SK-N-SH treated with all-trans-retinoic acid at 6 μM for 48 hours (cell line): Measurements from ENCODE around the gene CFAP68.
"Not testable (repeated sequence)": the region's sequence is repeated elsewhere in the genome, so short reads cannot be mapped to it uniquely, and the experiment has no call there.

Source experiments
- ATAC-seq: fragments of 200-7000 bp; cut with Tn5 transposase; 3 replicates; pipeline ENCODE4 v1.9.1; 2020; ENCODE audit warnings: mild to moderate bottlenecking, moderate library complexity
- ARNTL ChIP-seq: fragments of 450-650 bp; formaldehyde crosslinking; IDR thresholded peaks from 2 replicates; pipeline ENCODE4 v1.5.0; 2020; ENCODE audit warnings: low read depth, mild to moderate bottlenecking, moderate library complexity, borderline replicate concordance
- BACH2 ChIP-seq: fragments of 250-450 bp; sonication (Bioruptor Pico); IDR thresholded peaks from 2 replicates; pipeline ENCODE4 v1.9.0; 2021; ENCODE audit warnings: mild to moderate bottlenecking, borderline replicate concordance
- CSDC2 ChIP-seq: fragments of 250-450 bp; sonication (Bioruptor Pico); IDR thresholded peaks from 2 replicates; pipeline ENCODE4 v1.5.0; 2020; ENCODE audit warnings: mild to moderate bottlenecking, moderate library complexity
- CSRNP3 ChIP-seq: fragments of 250-450 bp; sonication (Bioruptor Pico); IDR thresholded peaks from 2 replicates; pipeline ENCODE4 v1.5.1; 2021; ENCODE audit warnings: mild to moderate bottlenecking, moderate library complexity
- ESRRG ChIP-seq: fragments of 250-450 bp; sonication (Bioruptor Pico); IDR thresholded peaks from 2 replicates; pipeline ENCODE4 v1.6.1; 2021; ENCODE audit warnings: mild to moderate bottlenecking
- GLIS3 ChIP-seq: fragments of 250-450 bp; sonication (Bioruptor Pico); IDR thresholded peaks from 2 replicates; pipeline ENCODE4 v1.5.0; 2020; ENCODE audit warnings: mild to moderate bottlenecking, moderate library complexity
- ISL1 ChIP-seq: fragments of 250-450 bp; sonication (Bioruptor Pico); IDR thresholded peaks from 2 replicates; pipeline ENCODE4 v2.1.2; 2022; ENCODE audit warnings: mild to moderate bottlenecking, moderate library complexity
- OSR1 ChIP-seq: fragments of 250-450 bp; sonication (Bioruptor Pico); IDR thresholded peaks from 2 replicates; pipeline ENCODE4 v1.8.0; 2022; ENCODE audit warnings: moderate library complexity, mild to moderate bottlenecking, inconsistent platforms
- PPARA ChIP-seq: fragments of 250-450 bp; sonication (Bioruptor Pico); IDR thresholded peaks from 2 replicates; pipeline ENCODE4 v1.5.0; 2020; ENCODE audit warnings: mild to moderate bottlenecking, borderline replicate concordance
- RARB ChIP-seq: fragments of 250-450 bp; sonication (Bioruptor Pico); IDR thresholded peaks from 2 replicates; pipeline ENCODE4 v1.8.0; 2021; ENCODE audit warnings: mild to moderate bottlenecking, moderate library complexity
- SNAI2 ChIP-seq: fragments of 250-450 bp; sonication (Bioruptor Pico); IDR thresholded peaks from 2 replicates; pipeline ENCODE4 v1.5.0; 2020; ENCODE audit warnings: mild to moderate bottlenecking, moderate library complexity
- TCF4 ChIP-seq: fragments of 250-450 bp; sonication (Bioruptor Pico); IDR thresholded peaks from 2 replicates; pipeline ENCODE4 v1.8.0; 2021; ENCODE audit warnings: mild to moderate bottlenecking, moderate library complexity, borderline replicate concordance
- TOX ChIP-seq: fragments of 250-450 bp; sonication (Bioruptor Pico); IDR thresholded peaks from 2 replicates; pipeline ENCODE4 v1.8.0; 2021; ENCODE audit warnings: mild to moderate bottlenecking, moderate library complexity, borderline replicate concordance
- ZC3H10 ChIP-seq: fragments of 250-450 bp; sonication (Bioruptor Pico); IDR thresholded peaks from 2 replicates; pipeline ENCODE4 v1.5.1; 2021; ENCODE audit warnings: mild to moderate bottlenecking, moderate library complexity
- ZFP3 ChIP-seq: fragments of 250-450 bp; sonication (Bioruptor Pico); IDR thresholded peaks from 2 replicates; pipeline ENCODE4 v1.5.0; 2020; ENCODE audit warnings: mild to moderate bottlenecking, moderate library complexity
- ZFP30 ChIP-seq: fragments of 450-650 bp; formaldehyde crosslinking; IDR thresholded peaks from 2 replicates; pipeline ENCODE4 v1.5.0; 2022; ENCODE audit warnings: mild to moderate bottlenecking, moderate library complexity
- ZNF565 ChIP-seq: fragments of 450-650 bp; formaldehyde crosslinking; conservative IDR thresholded peaks from 2 replicates; pipeline ENCODE4 v1.5.0; 2020; ENCODE audit warnings: low read depth, mild to moderate bottlenecking, moderate library complexity
- ZNF70 ChIP-seq: fragments of 450-650 bp; formaldehyde crosslinking; IDR thresholded peaks from 2 replicates; pipeline ENCODE4 v1.5.0; 2020; ENCODE audit warnings: mild to moderate bottlenecking, moderate library complexity
- TF ChIP-seq, protein P1 (sequence below): fragments of 250-450 bp; sonication (Bioruptor Pico); IDR thresholded peaks from 2 replicates; pipeline ENCODE4 v1.8.0; 2020; ENCODE audit warnings: mild to moderate bottlenecking, moderate library complexity, borderline replicate concordance
- TF ChIP-seq, protein P2 (sequence below): fragments of 250-450 bp; sonication (Bioruptor Pico); IDR thresholded peaks from 2 replicates; pipeline ENCODE4 v1.5.0; 2020; ENCODE audit warnings: mild to moderate bottlenecking, moderate library complexity

Gene CFAP68

GRCh38 chr11:111926505-111927391 is 47.4 kb downstream of the CFAP68 start:
- TF ChIP-seq TCF4: no peak
- TF ChIP-seq ARNTL (CRISPR knock-in tag): no peak
- no peak for TF ChIP-seq ZFP3
- no peak for TF ChIP-seq ZNF70 (CRISPR knock-in tag)
- no peak for TF ChIP-seq SNAI2
- no peak for TF ChIP-seq ZFP30 (CRISPR knock-in tag)
- TF ChIP-seq CSRNP3 (CRISPR knock-in tag): no peak
- TF ChIP-seq PPARA (CRISPR knock-in tag): no peak
- TF ChIP-seq ISL1 (CRISPR knock-in tag): no peak
- TF ChIP-seq CSDC2: no peak
- no peak for TF ChIP-seq TOX
- no peak for TF ChIP-seq OSR1
- ATAC-seq: peak; percentile 95

DNA sequence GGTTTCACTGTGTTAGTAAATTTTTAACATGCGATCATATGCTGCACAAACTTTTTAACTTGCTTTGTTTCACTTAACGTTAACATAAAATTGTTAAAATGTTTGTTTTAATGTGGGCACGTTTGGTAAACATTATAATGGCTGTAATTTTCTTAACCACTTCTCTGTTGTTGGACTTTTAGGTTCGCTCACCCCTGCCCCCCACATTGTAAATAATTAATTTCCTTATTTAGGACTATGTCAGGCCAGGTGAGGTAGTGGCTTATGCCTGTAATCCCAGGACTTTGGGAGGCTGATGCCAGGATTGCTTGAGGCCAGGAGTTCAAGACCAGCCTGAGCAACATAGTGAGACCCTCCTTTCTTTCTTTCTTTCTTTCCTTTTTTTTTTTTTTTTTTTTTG is 51.1 kb downstream of the CFAP68 start:
- TF ChIP-seq, protein P1, sequence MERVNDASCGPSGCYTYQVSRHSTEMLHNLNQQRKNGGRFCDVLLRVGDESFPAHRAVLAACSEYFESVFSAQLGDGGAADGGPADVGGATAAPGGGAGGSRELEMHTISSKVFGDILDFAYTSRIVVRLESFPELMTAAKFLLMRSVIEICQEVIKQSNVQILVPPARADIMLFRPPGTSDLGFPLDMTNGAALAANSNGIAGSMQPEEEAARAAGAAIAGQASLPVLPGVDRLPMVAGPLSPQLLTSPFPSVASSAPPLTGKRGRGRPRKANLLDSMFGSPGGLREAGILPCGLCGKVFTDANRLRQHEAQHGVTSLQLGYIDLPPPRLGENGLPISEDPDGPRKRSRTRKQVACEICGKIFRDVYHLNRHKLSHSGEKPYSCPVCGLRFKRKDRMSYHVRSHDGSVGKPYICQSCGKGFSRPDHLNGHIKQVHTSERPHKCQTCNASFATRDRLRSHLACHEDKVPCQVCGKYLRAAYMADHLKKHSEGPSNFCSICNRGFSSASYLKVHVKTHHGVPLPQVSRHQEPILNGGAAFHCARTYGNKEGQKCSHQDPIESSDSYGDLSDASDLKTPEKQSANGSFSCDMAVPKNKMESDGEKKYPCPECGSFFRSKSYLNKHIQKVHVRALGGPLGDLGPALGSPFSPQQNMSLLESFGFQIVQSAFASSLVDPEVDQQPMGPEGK: no peak
- TF ChIP-seq ZNF565 (CRISPR knock-in tag): no peak
- no peak for TF ChIP-seq ZFP30 (CRISPR knock-in tag)
- ATAC-seq: no peak

DNA sequence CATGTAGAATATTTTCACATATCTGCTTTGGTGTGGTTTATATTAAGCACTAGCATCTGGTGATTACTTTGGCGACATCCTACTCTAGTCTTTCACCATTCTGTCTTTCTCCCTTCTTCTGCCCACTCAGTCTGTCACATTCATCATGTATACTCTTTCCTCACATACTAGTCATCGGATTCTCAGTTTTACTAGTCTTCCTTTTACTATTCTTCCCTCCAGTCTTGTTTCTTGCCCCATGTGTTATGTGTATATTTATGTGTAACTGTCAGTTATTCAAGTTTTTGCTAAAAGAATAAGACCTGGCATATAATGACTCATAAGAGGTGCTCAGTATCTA is 53.2 kb downstream of the CFAP68 start:
- no peak for ATAC-seq
- no peak for TF ChIP-seq TCF4
- no peak for TF ChIP-seq CSDC2
- TF ChIP-seq GLIS3 (CRISPR knock-in tag): no peak

- not testable (repeated sequence) for ATAC-seq
These were observed 53.8 kb downstream of the CFAP68 start for GRCh38 chr11:111933176-111933575.

GRCh38 chr11:111933872-111934271 is 54.5 kb downstream of the CFAP68 start:
- TF ChIP-seq ISL1 (CRISPR knock-in tag) (peak; percentile 72), BACH2 (CRISPR knock-in tag) (no peak), ARNTL (CRISPR knock-in tag) (no peak)
- TF ChIP-seq, all 23 proteins: peak for 1
- ATAC-seq: no peak

DNA sequence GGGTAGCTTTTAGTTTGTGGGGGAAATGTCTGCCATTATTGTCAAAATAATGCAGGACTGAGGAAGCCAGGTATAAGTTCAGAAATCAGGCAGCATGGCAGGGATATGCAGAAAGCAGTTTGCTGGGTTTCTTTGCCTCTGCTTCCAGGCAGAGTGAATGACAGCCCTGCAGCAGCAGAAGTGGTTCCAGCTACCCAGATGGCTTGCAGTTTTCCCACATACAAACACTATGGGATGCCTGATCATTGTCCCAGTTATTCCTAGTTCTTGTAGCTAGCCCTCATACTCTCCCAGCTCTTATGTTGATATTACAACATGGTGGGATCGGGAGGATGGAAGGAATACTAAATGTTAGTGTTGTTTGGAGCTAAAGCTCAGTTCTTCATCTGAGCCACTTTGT is 55.0 kb downstream of the CFAP68 start:
- TF ChIP-seq ZFP30 (CRISPR knock-in tag) (no peak), ZFP3 (no peak), BACH2 (CRISPR knock-in tag) (no peak), TOX (no peak), ZNF70 (CRISPR knock-in tag) (no peak), ESRRG (CRISPR knock-in tag) (no peak), ARNTL (CRISPR knock-in tag) (no peak), PPARA (CRISPR knock-in tag) (no peak), OSR1 (no peak), ZC3H10 (no peak), RARB (no peak)
- TF ChIP-seq, protein P2, sequence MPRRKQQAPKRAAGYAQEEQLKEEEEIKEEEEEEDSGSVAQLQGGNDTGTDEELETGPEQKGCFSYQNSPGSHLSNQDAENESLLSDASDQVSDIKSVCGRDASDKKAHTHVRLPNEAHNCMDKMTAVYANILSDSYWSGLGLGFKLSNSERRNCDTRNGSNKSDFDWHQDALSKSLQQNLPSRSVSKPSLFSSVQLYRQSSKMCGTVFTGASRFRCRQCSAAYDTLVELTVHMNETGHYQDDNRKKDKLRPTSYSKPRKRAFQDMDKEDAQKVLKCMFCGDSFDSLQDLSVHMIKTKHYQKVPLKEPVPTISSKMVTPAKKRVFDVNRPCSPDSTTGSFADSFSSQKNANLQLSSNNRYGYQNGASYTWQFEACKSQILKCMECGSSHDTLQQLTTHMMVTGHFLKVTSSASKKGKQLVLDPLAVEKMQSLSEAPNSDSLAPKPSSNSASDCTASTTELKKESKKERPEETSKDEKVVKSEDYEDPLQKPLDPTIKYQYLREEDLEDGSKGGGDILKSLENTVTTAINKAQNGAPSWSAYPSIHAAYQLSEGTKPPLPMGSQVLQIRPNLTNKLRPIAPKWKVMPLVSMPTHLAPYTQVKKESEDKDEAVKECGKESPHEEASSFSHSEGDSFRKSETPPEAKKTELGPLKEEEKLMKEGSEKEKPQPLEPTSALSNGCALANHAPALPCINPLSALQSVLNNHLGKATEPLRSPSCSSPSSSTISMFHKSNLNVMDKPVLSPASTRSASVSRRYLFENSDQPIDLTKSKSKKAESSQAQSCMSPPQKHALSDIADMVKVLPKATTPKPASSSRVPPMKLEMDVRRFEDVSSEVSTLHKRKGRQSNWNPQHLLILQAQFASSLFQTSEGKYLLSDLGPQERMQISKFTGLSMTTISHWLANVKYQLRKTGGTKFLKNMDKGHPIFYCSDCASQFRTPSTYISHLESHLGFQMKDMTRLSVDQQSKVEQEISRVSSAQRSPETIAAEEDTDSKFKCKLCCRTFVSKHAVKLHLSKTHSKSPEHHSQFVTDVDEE: no peak
- TF ChIP-seq, all 23 proteins: peak for 0
- no peak for ATAC-seq
